ENCODE measurements around the gene ERBIN.
"Not testable (repeated sequence)": the region's sequence is repeated elsewhere in the genome, so short reads cannot be mapped to it uniquely, and the experiment has no call there.

GRCh38 chr5:66063061-66063460, 136.7 kb downstream of the ERBIN start:
- not testable (repeated sequence) for TF ChIP-seq CTCF (IDR thresholded peaks at IDR 0.05); REST (IDR thresholded peaks at IDR 0.05; ENCODE audit: low read depth, low read length); PBX3 (IDR thresholded peaks at IDR 0.05); NFIC (IDR thresholded peaks at IDR 0.05; ENCODE audit: borderline replicate concordance); RFX5 (IDR thresholded peaks at IDR 0.05; ENCODE audit: low read length); POLR2AphosphoS5 (IDR thresholded peaks at IDR 0.05; ENCODE audit: low read depth, low read length)

Measured in SK-N-SH (cell line).